ENCODE measurements around the gene TRIM64. TPM values are rescaled to one million over a fixed set of nuclear protein-coding genes. Genes with fewer than 3 reads are reported as not detected.
"Not testable (repeated sequence)": the region's sequence is repeated elsewhere in the genome, so short reads cannot be mapped to it uniquely, and the experiment has no call there.

The TRIM64 gene, protein sequence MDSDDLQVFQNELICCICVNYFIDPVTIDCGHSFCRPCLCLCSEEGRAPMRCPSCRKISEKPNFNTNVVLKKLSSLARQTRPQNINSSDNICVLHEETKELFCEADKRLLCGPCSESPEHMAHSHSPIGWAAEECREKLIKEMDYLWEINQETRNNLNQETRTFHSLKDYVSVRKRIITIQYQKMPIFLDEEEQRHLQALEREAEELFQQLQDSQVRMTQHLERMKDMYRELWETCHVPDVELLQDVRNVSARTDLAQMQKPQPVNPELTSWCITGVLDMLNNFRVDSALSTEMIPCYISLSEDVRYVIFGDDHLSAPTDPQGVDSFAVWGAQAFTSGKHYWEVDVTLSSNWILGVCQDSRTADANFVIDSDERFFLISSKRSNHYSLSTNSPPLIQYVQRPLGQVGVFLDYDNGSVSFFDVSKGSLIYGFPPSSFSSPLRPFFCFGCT
- total RNA-seq (not detected), polyA plus RNA-seq (ENCODE audit: insufficient read length in 2 of 2) (not detected)
- long read RNA-seq, donor 1 = 0 reads
- long read RNA-seq, donor 2 = 0 reads
- long read RNA-seq, donor 3 = 0 reads
- long read RNA-seq, donor 4 = 0 reads

DNA sequence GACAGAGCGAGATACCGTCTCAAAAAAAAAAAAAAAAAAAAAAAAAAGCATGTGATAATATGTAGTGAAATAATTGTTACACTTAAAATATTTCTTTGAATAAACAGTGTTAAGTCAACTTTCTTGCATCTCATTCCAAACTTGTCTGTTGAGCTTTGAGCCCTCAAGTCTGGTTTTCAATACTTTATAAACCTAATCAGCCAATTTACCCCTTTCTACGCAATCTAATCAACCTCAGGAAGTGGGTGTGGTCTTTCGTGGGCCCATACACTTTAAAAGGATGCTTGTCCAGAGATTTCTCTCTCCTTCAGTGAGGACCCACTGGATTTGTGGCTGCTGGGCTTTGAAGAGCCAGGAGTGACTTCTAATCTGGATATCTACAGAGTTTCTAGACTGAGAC is at the start of gene TRIM64:
Gene TRIM64, plus strand, starts transcription at position 301 of the 400 bp plus-strand sequence. CDS start 2,467 bp downstream, outside the sequence.
- H3K36me3 ChIP-seq (ENCODE audit: control insufficient read depth, insufficient read depth, low read length); H3K27me3 ChIP-seq (ENCODE audit: control insufficient read depth, insufficient read depth, low read length): not testable (repeated sequence)
- WGBS (ENCODE audit: insufficient coverage) = no CpG with 5 or more reads among the region's 4 CpGs

DNA sequence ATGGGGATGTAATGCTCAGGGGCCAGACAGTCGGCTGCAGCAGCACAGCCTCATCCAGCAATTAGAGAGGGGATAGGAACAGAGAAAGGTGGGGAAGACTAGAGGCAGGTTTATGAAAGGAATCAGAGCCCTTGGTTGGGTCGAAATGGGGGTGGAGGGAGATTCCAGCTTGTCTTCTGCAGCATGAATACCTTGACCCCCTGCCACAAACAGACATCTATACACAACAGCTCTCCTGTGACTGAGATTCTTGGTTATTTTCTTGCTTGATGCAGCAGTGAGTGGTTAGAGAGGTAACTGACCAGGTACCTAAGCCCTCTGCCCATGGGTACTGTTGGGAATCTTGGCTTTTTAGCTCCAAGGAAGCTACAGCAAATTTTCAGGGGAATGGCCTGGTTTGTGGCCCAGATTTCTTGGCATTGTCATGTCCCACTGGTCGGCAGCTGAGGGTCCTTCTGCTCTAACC is 43.6 kb upstream of the TRIM64 start, which contains the start of gene TRIM49D1:
Gene TRIM49D1, minus strand, starts transcription at position 51 of the 466 bp plus-strand sequence. CDS start 4,535 bp downstream, outside the sequence.
- Histone ChIP-seq H3K4me1 (ENCODE audit: control insufficient read depth, insufficient read depth, low read length) (no peaks in the 10 kb centered on the region), H3K36me3 (ENCODE audit: control insufficient read depth, insufficient read depth, low read length) (no peaks in the 10 kb centered on the region), H3K27ac (ENCODE audit: low read depth, low read length) (no peak within 1 kb of the TSS), H3K27me3 (ENCODE audit: control insufficient read depth, insufficient read depth, low read length) (no peaks in the 10 kb centered on the region), H3K9me3 (ENCODE audit: control insufficient read depth, insufficient read depth, low read length) (no peaks in the 10 kb centered on the region), H3K4me3 (ENCODE audit: low read depth, low read length) (no peak within 1 kb of the TSS)
- 100% methylated on average over 1 of the region's 3 CpGs for WGBS (ENCODE audit: insufficient coverage)
- DNase-seq (ENCODE audit: low read depth in 4 of 6, low spot score in 6 of 6) = no peak

More for the DNA sequence above, at the start of gene TRIM64:
- H3K27ac ChIP-seq (ENCODE audit: low read depth, low read length); H3K9me3 ChIP-seq (ENCODE audit: control insufficient read depth, insufficient read depth, low read length); DNase-seq (ENCODE audit: low read depth in 4 of 6, low spot score in 6 of 6); H3K4me3 ChIP-seq (ENCODE audit: low read depth, low read length); H3K4me1 ChIP-seq (ENCODE audit: control insufficient read depth, insufficient read depth, low read length): not testable (repeated sequence)

- H3K4me3 ChIP-seq (ENCODE audit: low read depth, low read length); H3K4me1 ChIP-seq (ENCODE audit: control insufficient read depth, insufficient read depth, low read length); H3K9me3 ChIP-seq (ENCODE audit: control insufficient read depth, insufficient read depth, low read length); DNase-seq (ENCODE audit: low read depth in 4 of 6, low spot score in 6 of 6); H3K27ac ChIP-seq (ENCODE audit: low read depth, low read length); H3K27me3 ChIP-seq (ENCODE audit: control insufficient read depth, insufficient read depth, low read length); H3K36me3 ChIP-seq (ENCODE audit: control insufficient read depth, insufficient read depth, low read length): not testable (repeated sequence)
- no CpG with 5 or more reads among the region's 6 CpGs for WGBS (ENCODE audit: insufficient coverage)
These were observed 42.1 kb upstream of the TRIM64 start, which contains the start of gene TRIM49D2 for GRCh38 chr11:89923764-89924163. TSS of gene TRIM49D2 (plus strand) at chr11:89924064. CDS start at chr11:89926762, 2,698 bp downstream.

DNA sequence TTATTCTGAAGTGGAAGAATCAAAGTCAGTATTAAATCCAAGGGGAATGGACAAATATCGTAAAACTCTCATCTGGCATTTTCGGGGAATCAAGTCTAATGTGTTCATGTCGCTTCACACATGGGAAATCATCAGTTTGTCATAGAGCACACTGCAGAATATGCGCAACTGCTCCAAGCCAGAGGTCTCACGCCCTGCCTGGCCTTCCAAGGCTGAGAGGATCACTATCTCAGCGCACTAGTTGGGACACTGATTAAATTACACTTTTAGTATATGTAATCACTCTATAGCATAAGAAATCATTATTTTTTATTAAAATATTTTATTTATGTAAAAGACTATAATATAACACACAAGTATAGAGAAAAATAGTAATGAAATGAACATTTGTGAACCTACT is 5.0 kb upstream of the TRIM64 start:
- not testable (repeated sequence) for H3K4me3 ChIP-seq (ENCODE audit: low read depth, low read length); H3K4me1 ChIP-seq (ENCODE audit: control insufficient read depth, insufficient read depth, low read length); H3K36me3 ChIP-seq (ENCODE audit: control insufficient read depth, insufficient read depth, low read length); H3K9me3 ChIP-seq (ENCODE audit: control insufficient read depth, insufficient read depth, low read length); H3K27ac ChIP-seq (ENCODE audit: low read depth, low read length); DNase-seq (ENCODE audit: low read depth in 4 of 6, low spot score in 6 of 6); H3K27me3 ChIP-seq (ENCODE audit: control insufficient read depth, insufficient read depth, low read length)
- no CpG with 5 or more reads among the region's 6 CpGs for whole genome bisulfite sequencing (ENCODE audit: insufficient coverage)

Small RNAs within 50 kb of the gene (small RNA-seq; reads per million reads assigned to genes)
- gene AP004607.1 (ENCODE audit: low replicate concordance) = not detected

Other genes with a start within 250 kb of the TRIM64 start
- gene TRIM49, start 157.5 kb upstream of the TRIM64 start, total RNA-seq = not detected
- not detected for gene TRIM49, start 157.5 kb upstream of the TRIM64 start, polyA plus RNA-seq (ENCODE audit: insufficient read length in 2 of 2)
- gene TRIM64B, start 87.5 kb upstream of the TRIM64 start, total RNA-seq = not detected
- gene TRIM64B, start 87.5 kb upstream of the TRIM64 start, polyA plus RNA-seq (ENCODE audit: insufficient read length in 2 of 2) = under 1 TPM in 1 of 2 donors, not detected in 1; 0.09 TPM
- gene TRIM49D1, start 43.8 kb upstream of the TRIM64 start, total RNA-seq = not detected
- not detected for gene TRIM49D1, start 43.8 kb upstream of the TRIM64 start, polyA plus RNA-seq (ENCODE audit: insufficient read length in 2 of 2)
- gene TRIM49D2, start 42.0 kb upstream of the TRIM64 start, total RNA-seq = not detected
- gene TRIM49D2, start 42.0 kb upstream of the TRIM64 start, polyA plus RNA-seq (ENCODE audit: insufficient read length in 2 of 2) = not detected
- under 1 TPM in 1 of 2 donors, not detected in 1; 0.10 TPM for gene TRIM49C, start 65.1 kb downstream of the TRIM64 start, total RNA-seq
- not detected for gene TRIM49C, start 65.1 kb downstream of the TRIM64 start, polyA plus RNA-seq (ENCODE audit: insufficient read length in 2 of 2)
- not detected for gene UBTFL1, start 119.9 kb downstream of the TRIM64 start, total RNA-seq
- not detected for gene UBTFL1, start 119.9 kb downstream of the TRIM64 start, polyA plus RNA-seq (ENCODE audit: insufficient read length in 2 of 2)
- gene NAALAD2, start 168.6 kb downstream of the TRIM64 start, total RNA-seq = 10 to 100 TPM; 20.3 to 28.1 TPM
- gene NAALAD2, start 168.6 kb downstream of the TRIM64 start, polyA plus RNA-seq (ENCODE audit: insufficient read length in 2 of 2) = 10 to 100 TPM; 21.8 to 23.7 TPM

Measured in spinal cord (tissue), 10 donors.